PFSK-1 (cell line): ENCODE measurements around the gene CASP9.

Experiments used
- FOXP2 ChIP-seq: optimal IDR thresholded peaks from 2 replicates; pipeline ENCODE3; 2011; ENCODE audit warnings: borderline replicate concordance, control low read depth, inconsistent platforms; ENCODE audit not compliant: insufficient read depth; ENCODE audit errors: extremely low read length, extremely low read depth
- POLR2AphosphoS5 ChIP-seq: IDR thresholded peaks from 2 replicates; pipeline ENCODE4 v1.6.1; 2012; ENCODE audit warnings: low read depth, mild to moderate bottlenecking, control low read depth, low read length, moderate library complexity
- SIN3A ChIP-seq: IDR thresholded peaks from 2 replicates; pipeline ENCODE4 v1.6.1; 2012; ENCODE audit warnings: mild to moderate bottlenecking, low read length, moderate library complexity, borderline replicate concordance; ENCODE audit not compliant: insufficient read depth
- TAF1 ChIP-seq: IDR thresholded peaks from 2 replicates; pipeline ENCODE4 v1.6.1; 2012; ENCODE audit warnings: low read length, control low read depth, borderline replicate concordance; ENCODE audit not compliant: insufficient read depth
- TF ChIP-seq, protein P1 (sequence below), 2 experiments: IDR thresholded peaks; 2 replicates each; pipeline versions ENCODE4 v1.6.1 to v1.8.0; 2011 to 2012; ENCODE audit warnings: low read depth in 2 of 2, low read length in 2 of 2, control low read depth in 1 of 2, inconsistent platforms in 1 of 2, mild to moderate bottlenecking in 1 of 2, moderate library complexity in 1 of 2; ENCODE audit not compliant: insufficient read depth in 1 of 2

The CASP9 gene

DNA sequence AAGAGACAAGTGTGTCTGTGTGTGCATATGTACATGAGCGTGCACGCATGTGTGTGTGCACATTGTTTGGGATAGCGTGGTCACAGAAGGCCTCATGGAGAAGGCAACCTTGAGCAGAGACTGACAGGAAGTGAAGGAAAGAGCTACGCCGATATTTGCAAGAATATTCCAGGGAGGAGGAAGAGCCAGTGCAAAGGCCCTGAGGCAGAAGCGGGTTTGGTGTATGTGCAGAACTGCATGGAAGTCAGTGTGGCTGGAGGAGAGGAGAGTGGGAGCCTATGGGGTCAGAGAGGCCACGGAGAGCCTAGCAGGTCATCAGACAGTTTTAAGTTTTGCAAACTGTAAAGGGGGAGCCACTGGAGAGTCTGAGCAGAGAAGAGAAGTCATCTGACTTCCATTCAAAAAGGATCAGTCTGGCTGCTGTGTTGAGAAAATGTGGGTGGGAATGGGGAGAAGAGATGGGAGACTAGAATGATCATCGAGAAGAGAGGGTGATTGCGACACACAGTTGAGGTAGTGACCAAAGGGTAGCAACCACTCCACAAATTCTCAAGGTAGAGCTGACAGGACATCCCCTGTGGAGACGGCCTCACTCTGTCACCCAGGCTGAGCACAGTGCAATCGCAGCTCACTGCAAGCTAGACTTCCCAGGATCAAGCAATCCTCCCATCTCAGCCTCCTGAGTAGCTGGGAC, 44.2 kb downstream of the CASP9 start:
- TF ChIP-seq POLR2AphosphoS5 (no peak), SIN3A (no peak), TAF1 (no peak), FOXP2 (no peak)
- TF ChIP-seq, protein P1, sequence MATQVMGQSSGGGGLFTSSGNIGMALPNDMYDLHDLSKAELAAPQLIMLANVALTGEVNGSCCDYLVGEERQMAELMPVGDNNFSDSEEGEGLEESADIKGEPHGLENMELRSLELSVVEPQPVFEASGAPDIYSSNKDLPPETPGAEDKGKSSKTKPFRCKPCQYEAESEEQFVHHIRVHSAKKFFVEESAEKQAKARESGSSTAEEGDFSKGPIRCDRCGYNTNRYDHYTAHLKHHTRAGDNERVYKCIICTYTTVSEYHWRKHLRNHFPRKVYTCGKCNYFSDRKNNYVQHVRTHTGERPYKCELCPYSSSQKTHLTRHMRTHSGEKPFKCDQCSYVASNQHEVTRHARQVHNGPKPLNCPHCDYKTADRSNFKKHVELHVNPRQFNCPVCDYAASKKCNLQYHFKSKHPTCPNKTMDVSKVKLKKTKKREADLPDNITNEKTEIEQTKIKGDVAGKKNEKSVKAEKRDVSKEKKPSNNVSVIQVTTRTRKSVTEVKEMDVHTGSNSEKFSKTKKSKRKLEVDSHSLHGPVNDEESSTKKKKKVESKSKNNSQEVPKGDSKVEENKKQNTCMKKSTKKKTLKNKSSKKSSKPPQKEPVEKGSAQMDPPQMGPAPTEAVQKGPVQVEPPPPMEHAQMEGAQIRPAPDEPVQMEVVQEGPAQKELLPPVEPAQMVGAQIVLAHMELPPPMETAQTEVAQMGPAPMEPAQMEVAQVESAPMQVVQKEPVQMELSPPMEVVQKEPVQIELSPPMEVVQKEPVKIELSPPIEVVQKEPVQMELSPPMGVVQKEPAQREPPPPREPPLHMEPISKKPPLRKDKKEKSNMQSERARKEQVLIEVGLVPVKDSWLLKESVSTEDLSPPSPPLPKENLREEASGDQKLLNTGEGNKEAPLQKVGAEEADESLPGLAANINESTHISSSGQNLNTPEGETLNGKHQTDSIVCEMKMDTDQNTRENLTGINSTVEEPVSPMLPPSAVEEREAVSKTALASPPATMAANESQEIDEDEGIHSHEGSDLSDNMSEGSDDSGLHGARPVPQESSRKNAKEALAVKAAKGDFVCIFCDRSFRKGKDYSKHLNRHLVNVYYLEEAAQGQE (IDR thresholded peaks at IDR 0.05; ENCODE audit: insufficient read depth in 1 of 2, low read depth in 2 of 2, low read length in 2 of 2), result no peak

DNA sequence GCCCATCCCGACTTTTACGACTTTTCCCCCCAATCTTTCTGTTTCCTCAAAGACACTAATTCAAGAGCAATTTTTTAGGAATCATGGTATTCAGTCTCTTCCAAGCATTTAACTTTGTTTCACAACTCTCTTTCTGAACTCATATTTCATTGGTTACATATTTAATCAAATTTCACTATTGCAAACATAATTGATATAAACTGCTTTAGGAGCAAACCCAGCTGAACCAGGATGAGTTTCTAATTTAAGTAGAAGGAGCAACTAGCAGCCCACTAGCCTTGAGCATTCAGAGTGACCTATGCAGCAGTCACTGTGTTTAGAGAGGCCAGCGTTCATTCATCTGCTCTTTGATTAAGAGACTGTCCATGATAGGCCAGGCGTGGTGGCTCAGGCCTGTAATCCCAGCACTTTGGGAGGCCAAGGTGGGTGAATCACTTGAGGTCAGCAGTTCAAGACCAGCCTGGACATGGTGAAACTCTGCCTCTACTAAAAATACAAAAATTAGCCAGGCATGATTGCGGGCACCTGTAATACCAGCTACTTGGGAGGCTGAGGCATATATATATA, 46.3 kb downstream of the CASP9 start:
- TF ChIP-seq SIN3A, result no peak
- TF ChIP-seq POLR2AphosphoS5, result no peak

DNA sequence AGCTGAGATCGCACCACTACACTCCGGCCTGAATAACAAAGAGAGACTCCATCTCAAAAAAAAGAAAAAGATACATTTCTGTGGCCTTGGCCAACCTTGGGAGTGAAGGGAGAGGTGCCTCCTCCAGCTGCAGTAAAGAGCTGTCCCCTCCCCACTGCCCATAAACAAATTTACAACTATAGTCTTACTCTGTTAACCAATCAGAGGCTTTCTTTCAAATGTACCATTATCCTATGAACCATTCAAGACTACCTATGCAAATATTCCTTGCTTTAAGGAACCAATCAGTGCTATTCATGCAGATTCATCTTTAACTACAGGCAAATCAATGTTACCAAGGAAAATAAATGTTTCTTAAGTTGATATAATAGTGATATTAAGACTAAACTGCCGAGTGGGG, 47.1 kb downstream of the CASP9 start:
- TF ChIP-seq TAF1, result no peak
- no peak for TF ChIP-seq POLR2AphosphoS5
- no peak for TF ChIP-seq FOXP2
- TF ChIP-seq, protein P1 (IDR thresholded peaks at IDR 0.05; ENCODE audit: insufficient read depth in 1 of 2, low read depth in 2 of 2, low read length in 2 of 2), result no peak

- TF ChIP-seq SIN3A (no peak), TAF1 (no peak), POLR2AphosphoS5 (no peak), FOXP2 (no peak)
- TF ChIP-seq, protein P1 (IDR thresholded peaks at IDR 0.05; ENCODE audit: insufficient read depth in 1 of 2, low read depth in 2 of 2, low read length in 2 of 2), result no peak
These were observed 48.2 kb downstream of the CASP9 start, which contains the start of gene CELA2B for GRCh38 chr1:15475752-15476314. Gene CELA2B (plus strand): TSS chr1:15476104. CDS start chr1:15476126, 22 bp downstream.

DNA sequence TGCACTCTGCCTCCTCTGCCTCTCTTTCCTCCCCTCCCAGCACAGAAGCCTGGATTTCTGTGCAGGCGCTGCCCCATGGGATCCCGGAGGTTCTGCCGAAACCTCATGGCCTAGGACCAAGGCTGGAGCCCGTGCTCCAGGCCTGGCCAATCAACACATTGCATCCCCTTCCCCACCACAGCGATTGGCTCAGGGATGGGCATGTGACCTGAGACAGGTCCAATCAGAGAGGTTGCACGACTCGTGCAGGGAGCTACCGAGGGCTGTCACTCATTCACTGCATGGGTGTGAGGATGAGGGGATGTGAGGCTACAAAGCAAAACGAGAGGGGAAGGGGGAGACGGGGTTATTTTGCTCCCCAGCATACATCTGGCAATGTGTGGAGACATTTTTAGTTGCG, 51.4 kb downstream of the CASP9 start:
- TF ChIP-seq TAF1, result no peak
- TF ChIP-seq SIN3A, result no peak
- TF ChIP-seq POLR2AphosphoS5, result no peak
- TF ChIP-seq, protein P1 (IDR thresholded peaks at IDR 0.05; ENCODE audit: insufficient read depth in 1 of 2, low read depth in 2 of 2, low read length in 2 of 2), result no peak
- no peak for TF ChIP-seq FOXP2
